GM04503 (cell line): ENCODE measurements around the gene GAB3.
"Not testable (repeated sequence)": the region's sequence is repeated elsewhere in the genome, so short reads cannot be mapped to it uniquely, and the experiment has no call there.

Experiments
- DNase-seq: peaks from one replicate; pipeline ENCODE4 v3.0.0-alpha.2; 2012; ENCODE audit warnings: low read depth

Gene GAB3

DNA sequence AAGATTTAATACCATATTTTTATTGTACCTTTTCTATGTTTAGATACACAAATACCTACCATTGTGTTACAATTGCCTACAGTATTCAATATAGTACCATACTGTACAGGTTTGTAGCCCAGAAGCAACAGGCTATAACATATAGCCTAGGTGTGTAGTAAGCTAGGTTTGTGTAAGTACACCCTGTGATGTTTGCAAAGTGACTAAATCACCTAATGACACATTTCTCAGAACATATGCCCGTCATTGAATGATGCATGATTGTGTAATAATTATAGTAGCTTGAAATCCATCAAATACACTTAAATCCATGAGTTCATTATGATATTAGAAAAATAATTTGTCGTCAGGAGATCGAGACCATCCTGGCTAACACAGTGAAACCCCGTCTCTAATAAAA, 30.8 kb downstream of the GAB3 start:
- DNase-seq = no peak

DNA sequence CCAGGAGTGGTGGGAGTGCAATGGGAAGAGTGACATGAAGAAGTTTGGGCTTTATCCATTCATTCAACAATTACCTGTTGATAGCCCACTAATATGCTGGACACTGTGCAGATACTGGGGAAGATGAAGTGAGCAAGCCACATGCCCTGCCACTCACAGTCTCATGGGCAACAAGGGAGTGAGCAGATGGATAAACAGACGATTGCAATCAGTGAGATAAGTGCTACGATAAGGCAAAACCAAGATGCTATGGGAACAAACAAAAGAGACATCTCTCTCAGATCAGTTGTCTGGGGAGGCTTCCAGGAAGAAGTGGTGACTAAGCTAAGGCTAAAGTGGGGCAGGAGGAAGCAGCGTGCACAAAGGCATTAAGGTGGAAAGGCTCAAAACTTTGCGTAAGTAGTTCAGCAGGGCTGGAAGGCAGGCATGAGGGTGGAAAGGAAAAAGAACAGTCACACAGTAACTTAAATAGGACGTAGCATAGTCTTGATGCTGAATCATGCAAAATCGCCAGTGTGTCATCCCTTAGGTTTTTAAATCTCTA, 31.7 kb downstream of the GAB3 start:
- no peak for DNase-seq

DNA sequence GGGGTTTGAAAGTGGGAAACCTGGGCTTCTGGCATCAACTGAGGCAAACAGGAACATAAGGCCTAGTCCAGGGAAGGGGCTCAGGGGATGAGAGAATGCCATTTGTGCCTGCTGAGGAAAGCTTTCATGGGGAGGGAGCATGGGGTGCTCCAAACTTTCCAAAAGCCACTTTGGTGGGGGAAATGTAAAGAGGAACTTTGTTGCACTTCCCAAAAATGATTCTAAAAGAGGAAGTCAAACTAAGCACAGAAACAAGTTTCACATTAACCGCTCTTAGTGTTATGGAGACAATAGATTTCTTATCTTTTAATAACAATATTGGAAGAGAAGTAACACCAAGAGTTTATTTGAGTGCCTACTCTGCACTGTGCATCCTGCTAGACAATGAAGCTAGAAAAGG, 32.3 kb downstream of the GAB3 start:
- no peak for DNase-seq

DNA sequence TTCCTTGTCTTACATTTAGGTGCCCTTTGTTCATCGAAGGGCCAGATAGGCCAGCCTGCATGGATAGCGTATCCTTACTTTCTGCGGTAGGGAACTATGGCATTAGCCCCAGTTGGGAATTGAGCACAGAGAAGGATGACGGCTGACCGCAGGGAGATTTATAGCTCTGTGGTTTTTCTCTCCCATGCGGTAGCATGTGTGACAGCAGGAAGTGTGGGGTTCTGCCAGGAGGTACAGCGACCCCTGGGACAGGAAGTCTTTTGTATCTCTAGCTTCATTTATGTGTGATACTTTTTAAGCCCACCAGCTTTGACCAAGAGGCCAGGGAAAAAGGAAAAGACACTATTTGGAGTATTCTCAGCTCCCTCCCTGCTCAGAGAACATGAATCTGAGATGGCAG, 33.1 kb downstream of the GAB3 start:
- no peak for DNase-seq

DNA sequence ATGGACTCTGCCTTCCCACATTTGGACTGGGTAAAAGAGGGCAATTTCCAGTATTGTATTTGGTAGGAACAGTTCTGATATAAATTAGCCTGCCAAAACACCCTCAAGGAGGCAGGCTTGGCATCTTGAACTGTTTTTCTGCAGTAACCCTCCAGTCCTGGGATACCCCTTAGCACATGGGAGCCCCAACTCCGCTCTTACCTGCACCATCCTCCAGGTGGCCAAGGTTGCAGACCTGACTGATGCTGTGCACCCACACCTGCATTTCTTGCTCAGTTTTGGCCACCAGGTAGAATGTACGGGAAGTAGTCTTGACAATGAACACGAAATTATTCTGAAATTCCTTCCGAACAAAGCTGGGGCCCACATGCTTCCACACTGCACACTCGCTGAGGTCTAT, 35.1 kb downstream of the GAB3 start:
- DNase-seq = no peak

DNA sequence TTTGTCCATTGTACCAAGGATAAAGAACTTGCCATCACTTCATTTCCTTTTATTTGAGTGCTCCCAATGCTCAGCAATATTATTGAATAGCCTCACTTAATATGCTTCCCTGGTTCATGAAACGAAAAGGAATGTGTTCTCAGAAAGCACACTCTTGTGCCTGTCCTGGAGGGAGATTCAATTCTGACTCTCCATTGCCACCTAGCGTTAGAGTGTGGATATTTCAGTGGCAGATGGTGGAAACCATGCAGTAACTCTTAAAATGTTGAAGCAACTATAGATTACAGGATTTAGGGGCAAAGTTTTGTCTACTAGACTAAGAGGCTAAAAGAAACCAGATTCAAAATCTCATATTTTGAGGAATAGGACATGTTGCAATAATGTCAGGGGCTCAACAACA, 36.0 kb downstream of the GAB3 start:
- DNase-seq = no peak

DNA sequence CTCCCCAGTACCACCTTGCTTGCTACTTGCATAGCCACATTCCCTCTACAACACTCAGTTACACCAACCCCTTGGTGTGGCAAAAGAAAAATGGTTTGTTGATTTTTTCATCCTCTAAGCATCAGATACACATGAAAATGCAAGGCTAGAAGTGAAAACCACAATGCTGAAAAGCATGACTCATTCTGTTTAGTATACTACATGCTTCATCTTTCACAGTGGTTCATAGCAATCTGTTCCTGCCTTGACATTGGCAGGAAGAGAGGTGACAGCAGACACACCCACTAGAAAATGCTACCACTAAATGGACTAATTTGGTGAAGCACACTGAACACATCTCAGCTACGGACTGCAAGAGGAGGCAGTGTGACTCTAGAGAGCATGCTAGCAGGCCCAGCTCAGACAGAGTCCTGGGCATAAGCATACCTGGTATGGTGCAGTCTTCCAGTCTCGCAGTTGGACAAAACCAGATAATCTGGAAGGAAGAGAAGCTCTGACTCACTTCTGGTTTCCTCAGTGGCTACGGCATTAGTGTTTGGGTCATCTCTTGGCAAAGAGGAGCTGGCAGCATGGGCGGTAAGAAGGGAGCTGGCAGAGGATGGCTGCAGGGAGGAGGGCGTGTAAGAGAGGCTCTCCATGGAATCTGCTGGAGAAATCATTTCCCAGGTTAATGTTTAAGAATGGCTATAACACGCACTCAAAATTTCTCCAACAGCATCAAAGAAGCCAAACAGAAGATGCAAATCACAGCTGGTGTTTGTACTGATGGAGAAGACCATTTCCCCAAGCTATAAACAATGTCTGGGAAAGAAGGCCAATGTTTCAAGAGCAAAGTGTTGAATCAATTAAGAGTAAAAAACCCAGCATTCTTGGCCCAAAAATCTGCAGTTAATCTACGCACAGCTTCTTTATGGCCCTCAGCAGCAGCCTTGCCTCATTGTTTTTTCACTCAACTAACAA, 37.8 kb downstream of the GAB3 start:
- no peak for DNase-seq

DNA sequence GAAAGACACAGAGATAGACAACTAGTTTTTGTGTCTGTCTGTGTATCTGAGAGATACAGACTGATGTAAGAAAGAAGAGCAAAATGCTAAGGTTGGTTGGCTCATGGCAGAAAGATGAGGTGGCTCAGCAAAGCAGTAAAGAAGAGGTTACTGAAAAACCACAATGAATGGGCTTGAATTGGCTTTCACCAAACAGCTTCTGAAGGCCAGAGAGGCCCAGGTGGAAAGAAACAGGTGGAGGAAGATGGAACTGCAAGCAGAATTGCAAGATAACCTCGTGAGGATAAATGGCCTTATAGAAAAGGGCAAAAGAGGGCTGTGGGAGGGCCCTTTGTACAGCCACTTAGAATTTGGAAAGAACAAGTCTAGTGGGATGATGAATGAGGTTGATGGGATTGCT, 39.6 kb downstream of the GAB3 start:
- no peak for DNase-seq

DNA sequence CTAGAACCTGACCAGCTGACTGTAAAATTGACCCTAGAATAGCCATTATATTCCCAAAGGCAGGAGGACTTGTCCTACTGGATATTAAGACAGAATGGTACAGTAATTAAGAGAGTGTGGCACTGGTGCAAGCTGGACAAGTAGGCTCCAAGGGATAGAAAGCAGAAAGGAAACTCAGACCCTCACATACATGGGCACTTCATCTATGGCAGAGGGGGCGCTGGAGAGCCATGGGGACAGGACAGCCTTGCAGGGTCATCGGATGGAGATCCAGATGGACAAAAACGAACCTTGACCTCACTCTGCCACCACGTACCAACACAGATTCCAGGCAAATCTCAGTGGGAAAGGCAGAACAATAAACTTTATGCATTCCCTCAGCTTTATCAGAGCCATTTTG, 40.6 kb downstream of the GAB3 start:
- DNase-seq = no peak

DNA sequence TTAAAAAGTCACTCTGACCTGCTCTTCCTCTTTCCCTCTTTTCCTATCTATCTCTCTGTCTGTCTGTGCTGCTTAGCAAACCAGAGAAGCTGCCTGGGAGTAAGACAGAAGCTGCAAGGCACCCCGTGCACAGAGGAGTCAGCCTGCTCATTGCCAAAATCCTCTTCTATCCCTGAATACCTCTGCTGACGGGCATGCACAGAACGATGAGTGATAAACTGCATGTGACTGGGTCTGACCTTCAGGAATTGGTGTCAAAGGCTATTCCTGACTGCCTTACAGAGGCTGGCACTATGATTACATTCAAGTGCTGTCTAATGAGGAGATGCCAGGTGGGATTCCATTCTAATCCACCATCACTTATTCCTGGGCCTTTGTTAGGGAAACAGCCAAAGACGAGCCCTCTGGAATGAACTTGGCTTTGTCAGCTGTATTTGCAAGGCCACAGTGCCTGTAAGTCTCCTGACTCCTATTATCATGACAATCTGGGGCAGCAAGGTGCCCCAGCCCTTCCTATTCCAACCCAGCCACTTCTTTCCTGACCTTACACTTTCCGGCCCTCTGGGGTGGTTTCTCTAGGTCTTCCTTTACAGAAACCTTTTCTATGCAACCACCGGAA, 52.1 kb downstream of the GAB3 start:
- no peak for DNase-seq

DNA sequence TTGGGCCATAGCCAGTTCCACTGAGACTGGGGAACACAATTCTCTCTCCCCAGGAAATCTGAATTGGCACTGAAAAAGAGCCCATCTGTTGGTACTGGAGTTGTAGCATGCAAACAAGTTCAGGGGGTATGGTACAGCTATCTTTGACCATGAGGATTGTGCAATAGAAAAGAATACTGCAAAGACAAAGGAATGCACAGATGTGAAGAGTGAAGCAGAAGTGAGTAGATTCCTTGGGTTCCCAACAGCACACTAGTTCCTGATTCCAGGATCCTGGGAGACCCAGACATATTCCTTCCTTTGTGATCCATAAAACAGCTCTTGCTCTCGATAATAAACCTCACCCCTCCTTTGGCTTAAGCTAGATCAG, 54.2 kb downstream of the GAB3 start:
- DNase-seq = no peak

DNA sequence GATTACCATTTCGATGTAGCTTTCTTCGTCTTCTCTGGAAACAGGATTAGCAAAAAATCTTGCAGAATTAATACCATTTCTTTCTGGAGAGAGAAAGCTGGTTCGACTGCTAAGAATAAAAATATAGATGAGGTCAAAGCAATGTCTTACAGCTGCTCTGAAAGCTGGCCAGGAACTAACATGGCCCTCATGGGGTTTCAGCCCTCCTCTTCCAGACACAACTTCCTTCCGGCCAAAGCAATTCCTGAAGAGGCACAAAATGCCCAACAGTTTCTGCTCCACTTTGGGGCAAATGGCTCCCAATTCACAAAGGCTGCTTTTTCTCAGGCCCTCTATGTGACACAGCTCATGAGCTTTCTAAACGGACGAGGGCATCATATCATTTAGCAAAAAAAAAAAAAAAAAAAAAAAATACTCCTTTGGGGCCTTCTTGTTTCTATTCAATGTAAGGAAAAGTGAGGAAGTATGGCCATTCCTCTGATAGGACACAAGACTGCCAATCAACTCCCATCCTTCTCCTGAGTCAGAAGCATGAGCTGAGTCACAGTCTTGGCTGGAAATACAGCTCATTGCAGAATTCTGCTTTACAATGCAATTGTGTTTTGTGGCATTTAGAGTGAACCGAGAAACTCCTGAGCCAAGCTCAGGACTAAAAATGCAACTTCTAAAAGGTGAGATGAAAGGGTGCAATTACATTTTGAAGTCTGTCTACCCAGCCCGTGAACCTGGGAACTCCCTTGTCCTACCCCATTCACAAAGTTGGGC, 54.8 kb downstream of the GAB3 start:
- DNase-seq = peak; percentile 45

DNA sequence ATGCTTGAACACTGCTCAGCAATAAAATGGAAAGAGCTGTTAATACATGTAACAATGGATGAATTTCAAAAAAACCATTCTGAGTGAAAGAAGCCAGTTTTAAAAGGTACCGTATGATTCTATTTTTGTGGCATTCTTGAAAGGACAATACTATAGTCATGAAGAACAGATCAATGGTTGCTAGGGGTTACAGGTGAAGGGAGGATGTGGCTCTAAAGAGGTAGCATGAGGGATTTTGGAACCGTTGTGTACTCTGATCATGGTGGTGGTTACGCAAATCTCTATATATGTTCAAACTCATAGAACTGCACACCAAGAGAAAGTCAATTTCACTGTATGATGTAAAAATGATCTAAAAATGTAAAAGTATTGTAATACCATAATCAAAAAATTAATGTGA, 57.5 kb downstream of the GAB3 start:
- DNase-seq = no peak

DNA sequence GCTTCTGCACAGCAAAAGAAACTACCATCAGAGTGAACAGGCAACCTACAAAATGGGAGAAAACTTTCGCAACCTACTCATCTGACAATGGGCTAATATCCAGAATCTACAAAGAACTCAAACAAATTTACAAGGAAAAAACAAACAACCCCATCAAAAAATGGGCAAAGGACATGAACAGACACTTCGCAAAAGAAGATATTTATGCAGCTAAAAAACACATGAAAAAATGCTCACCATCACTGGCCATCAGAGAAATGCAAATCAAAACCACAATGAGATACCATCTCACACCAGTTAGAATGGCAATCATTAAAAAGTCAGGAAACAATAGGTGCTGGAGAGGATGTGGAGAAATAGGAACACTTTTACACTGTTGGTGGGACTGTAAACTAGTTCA, 60.4 kb downstream of the GAB3 start:
- DNase-seq = not testable (repeated sequence)

DNA sequence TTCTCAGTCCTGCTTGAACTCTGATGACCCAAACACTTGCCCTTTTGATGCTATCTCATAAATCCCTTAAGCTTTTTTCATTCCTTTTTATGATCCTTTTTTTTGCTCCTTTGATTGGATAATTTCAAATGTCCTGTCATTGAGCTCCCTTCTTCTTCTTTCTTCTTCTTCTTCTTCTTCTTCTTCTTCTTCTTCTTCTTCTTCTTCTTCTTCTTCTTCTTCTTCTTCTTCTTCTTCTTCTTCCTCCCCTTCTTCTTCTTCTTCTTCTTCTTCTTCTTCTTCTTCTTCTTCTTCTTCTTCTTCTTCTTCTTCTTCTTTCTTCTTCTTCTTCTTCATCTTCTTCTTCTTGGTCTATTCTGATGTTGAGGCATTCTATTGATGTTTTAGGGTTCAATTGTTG, 78.8 kb downstream of the GAB3 start:
- DNase-seq = not testable (repeated sequence)

DNA sequence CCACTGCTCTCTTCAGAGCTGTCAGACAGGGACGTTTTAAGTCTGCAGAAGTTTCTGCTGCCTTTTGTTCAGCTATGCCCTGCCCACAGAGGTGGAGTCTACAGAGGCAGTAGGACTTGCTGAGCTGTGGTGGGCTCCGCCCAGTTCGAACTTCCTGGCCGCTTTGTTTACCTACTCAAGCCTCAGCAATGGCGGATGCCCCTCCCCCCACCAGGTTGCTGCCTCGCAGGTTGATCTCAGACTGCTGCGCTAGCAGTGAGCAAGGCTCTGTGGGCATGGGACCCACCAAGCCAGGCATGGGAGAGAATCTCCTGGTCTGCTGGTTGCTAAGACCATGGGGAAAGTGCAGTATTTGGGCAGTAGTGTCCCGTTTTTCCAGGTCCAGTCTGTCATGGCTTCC, 80.0 kb downstream of the GAB3 start:
- not testable (repeated sequence) for DNase-seq

DNA sequence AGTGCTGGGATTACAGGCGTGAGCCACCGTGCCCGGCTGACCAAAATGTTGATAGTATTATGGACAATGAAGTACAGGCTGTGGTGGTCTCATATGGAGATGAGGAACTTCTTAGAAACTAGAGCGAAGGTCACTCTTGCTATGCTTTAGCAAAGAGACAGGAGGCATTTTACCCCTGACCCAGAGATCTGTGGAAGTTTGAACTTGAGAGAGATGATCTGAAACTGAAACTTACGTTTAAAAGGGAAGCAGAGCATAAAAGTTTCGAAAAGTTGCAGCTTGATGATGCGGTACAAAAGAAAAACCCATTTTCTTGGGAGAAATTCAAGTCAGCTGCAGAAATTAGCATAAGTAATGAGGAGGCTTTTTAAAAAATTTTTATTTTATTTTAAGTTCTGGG, 89.0 kb downstream of the GAB3 start:
- DNase-seq = no peak

DNA sequence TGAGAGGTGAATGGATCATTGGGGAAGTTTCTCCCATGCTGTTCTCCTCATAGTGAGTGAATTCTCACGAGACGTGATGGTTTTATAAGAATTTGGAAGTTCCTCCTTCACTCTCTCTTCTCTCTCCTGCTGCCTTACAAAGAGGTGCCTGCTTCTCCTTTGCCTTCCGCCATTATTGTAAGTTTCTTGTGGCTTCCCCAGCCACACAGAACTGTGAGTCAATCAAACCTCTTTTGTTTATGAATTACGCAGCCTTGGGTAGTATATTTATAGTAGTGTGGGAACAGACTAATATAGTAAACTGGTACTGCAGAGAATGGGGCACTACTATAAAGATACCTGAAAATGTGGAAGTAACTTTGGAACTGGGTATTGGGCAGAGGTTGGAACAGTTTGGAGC, 89.7 kb downstream of the GAB3 start:
- DNase-seq = no peak

DNA sequence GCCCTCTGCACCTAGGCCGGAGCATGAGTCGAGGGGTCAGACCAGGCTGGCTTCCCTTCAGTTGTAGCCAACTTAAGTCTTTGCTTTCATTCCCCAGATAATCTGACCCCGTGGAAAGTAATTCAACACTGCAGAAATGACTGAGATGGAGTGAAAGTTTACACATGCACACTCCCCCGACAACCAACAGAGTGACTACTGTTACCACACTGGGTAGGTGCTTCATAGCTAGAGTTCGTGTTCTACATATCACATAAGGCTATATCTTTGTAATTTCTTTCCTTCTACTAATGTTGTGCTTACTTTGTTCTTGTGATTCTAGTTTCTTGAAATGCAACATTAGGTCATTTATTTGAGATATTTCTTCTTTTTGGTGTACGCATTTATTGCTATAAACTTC, 90.3 kb downstream of the GAB3 start:
- DNase-seq = no peak

DNA sequence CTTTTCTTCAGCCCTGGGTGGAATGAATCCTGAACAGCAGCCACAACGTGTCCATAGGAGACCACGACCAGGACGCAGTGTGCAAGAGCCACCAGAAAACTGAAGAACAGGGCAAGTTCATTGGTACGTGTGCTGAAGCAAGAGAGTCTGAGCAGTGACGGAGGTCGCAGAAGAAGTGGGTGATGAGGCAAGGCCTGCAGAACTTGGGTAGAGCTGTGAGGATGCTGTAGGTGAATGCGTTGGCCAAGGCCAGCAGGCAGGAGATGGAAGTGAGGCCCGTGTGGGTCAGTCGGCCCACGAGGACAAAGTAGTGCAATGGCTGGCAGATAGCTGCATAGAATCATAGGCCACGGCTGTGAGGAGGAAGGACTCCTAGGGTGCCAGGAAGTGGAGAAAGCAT, 91.9 kb downstream of the GAB3 start:
- DNase-seq = no peak

DNA sequence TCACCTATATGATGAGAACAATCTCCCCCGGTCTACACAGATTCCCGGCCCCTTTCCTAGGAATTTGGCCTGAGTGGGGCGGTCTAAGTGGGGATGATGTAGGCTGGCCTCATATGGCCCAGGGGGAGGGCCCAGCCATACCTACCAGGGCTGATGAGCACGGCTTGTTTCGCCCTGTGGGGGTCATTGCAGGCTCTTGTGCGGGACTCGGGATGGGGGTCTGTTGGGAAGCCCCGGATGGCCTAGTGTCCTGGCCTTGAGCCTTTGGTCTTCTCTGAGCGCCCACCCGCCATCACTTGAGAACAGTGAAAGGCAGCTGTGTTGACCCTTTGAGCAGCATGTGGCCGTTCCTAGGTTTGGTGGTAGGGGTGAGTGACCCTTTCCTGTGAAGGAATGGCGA, 92.7 kb downstream of the GAB3 start:
- DNase-seq = no peak

DNA sequence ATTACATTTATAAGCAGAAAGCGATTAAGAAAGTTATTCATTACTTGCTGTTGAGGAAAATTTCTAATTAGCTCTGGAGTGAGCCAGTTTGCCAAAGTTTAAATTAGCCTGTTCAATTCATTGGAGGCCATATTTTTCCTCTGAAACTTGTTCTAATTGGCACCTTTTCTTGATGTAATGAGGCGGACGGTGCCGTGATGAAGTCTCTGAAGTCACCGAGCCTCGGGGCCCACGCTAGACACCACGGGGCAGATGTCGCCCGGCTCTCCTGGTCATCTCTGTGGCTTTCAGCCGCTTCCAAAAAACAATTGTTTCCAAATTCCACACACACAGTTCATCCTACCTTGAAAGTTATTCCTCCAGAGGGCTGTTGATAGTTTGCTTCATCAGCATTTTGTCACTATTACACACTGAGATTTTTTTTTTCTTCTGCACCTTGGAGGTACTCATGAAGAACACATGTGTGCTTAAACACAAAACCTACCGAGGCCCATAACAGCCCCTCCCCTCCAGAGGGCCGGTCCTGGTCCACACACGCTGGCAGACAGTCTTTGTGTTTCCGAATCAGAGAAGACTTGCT, 93.6 kb downstream of the GAB3 start:
- no peak for DNase-seq
